ENCODE data around the gene GPC2.

The GPC2 gene

DNA sequence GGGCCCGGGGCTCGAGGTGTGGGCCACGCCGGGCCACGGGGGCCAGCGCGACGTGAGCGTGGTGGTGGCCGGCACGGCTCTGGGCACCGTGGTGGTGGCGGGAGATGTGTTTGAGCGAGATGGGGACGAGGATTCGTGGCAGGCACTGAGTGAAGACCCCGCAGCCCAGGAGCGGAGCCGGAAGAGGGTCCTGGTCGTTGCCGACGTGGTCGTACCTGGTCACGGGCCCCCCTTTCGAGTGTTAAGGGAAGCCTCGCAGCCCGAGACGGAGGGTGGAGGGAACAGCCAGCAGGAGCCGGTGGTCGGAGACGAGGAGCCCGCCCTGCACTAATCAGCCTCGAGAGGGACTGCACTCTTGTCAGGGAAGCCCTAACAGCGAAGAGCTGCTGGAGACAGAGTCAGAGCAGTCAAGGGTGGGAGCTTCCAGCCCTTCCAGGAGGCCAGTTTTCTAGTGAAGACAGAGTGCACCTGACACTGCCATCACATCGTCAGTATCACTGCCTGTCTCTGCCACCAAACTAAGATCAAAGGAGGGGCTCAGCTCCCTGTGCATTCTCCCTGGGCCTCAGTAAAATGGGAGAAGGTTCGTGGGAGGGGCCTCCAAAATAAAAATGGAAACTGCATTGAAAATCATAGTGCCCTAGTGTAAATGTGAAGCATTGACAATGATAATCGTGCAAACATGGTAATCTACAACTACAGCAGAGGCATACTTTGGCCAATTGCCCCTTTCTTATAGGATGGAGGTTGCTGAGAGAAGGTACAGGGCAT is 49.1 kb downstream of the GPC2 start:
- in situ Hi-C loops (cut with HindIII; ENCODE audit: low sequenced_read_pairs), result no loop called here
- H3K4me3 ChIP-seq (ENCODE audit: low read depth, low read length), result peak overlapping the region; percentile 81
- no peak for DNase-seq (ENCODE audit: low read depth, low spot score)
- TF ChIP-seq, protein P1, sequence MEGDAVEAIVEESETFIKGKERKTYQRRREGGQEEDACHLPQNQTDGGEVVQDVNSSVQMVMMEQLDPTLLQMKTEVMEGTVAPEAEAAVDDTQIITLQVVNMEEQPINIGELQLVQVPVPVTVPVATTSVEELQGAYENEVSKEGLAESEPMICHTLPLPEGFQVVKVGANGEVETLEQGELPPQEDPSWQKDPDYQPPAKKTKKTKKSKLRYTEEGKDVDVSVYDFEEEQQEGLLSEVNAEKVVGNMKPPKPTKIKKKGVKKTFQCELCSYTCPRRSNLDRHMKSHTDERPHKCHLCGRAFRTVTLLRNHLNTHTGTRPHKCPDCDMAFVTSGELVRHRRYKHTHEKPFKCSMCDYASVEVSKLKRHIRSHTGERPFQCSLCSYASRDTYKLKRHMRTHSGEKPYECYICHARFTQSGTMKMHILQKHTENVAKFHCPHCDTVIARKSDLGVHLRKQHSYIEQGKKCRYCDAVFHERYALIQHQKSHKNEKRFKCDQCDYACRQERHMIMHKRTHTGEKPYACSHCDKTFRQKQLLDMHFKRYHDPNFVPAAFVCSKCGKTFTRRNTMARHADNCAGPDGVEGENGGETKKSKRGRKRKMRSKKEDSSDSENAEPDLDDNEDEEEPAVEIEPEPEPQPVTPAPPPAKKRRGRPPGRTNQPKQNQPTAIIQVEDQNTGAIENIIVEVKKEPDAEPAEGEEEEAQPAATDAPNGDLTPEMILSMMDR (IDR thresholded peaks at IDR 0.05; ENCODE audit: low read depth, low read length), result no peak

DNA sequence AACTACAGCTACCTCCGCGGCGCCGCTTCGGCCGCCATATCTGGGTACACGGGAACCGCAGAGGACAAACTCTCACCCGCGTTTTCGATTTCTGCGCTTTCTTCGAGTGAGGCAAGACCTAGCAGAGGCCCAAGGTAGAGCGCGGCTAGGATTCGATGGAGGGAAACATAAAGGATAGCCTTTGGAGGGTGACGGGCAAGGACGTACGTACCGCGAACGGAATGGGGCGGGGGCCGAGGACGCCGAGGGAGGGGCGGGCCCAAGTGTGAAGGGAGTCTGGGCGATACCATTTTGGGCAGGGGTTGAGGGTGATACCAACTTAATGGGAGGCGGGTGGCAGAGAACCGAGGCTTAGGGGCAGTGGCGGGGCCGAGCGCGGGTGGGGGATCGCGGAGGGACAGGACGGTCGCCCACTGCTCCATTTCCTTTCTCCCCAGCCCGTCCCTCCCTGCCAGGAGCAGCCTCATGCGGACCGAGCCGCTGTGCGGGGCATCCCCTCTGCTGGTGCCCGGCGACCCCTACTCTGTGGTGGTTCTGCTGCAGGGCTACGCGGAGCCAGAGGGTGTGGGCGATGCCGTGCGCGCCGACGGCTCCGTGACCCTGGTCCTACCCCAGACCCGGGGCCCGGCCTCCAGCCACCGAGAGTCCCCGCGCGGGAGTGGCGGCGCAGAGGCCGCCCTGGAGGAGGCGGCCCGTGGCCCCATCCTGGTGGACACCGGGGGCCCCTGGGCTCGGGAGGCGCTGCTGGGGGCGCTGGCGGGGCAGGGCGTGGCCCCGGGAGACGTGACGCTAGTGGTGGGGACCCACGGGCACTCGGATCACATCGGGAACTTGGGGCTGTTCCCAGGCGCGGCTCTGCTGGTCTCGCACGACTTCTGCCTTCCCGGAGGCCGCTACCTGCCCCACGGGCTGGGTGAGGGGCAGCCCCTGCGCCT is 50.0 kb downstream of the GPC2 start, which contains the start of gene MBLAC1:
TSS of gene MBLAC1 (plus strand) at position 37 of the 935 bp plus-strand sequence. CDS start at position 466, 429 bp downstream.
- peak; percentile 93 for DNase-seq (ENCODE audit: low read depth, low spot score)
- H3K4me3 ChIP-seq (ENCODE audit: low read depth, low read length), result peak within 1 kb of the TSS; percentile 81
- in situ Hi-C loops (cut with HindIII; ENCODE audit: low sequenced_read_pairs), result no loop called here
- TF ChIP-seq, protein P1 (IDR thresholded peaks at IDR 0.05; ENCODE audit: low read depth, low read length), result no peak

DNA sequence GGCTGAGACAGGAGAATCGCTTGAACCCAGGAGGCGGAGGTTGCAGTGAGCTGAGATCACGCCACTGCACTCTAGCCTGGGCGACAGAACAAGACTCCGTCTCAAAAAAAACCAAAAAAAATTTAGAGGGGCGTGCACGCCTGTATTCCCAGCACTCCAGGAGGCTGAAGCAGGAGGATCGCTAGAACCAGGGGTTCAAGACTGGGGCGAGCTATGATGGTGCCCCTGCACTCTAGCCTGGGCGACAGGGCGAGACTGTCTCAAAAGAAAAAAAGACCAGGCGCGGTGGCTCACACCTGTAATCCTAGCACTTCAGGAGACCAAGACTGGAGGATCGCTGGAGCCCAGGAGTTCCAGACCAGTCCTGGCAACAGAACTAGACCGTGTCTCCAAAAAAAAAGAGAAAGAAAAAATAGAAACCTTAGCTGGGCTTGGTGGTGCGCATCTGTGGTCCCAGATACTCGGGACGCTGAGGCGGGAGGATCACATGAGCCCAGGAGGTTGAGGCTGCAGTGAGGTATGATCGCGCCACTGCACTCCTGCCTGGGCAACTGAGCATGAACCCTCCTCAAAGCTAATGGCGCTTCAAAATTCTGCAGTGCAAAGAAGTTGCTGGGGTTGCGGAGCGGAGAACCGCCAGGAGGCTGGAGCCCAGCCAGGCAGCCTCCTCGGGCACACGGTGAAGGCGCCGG is 50.8 kb downstream of the GPC2 start:
- no peak for DNase-seq (ENCODE audit: low read depth, low spot score)
- in situ Hi-C loops (cut with HindIII; ENCODE audit: low sequenced_read_pairs), result no loop called here
- peak overlapping the region; percentile 81 for H3K4me3 ChIP-seq (ENCODE audit: low read depth, low read length)
- TF ChIP-seq, protein P1 (IDR thresholded peaks at IDR 0.05; ENCODE audit: low read depth, low read length), result no peak

DNA sequence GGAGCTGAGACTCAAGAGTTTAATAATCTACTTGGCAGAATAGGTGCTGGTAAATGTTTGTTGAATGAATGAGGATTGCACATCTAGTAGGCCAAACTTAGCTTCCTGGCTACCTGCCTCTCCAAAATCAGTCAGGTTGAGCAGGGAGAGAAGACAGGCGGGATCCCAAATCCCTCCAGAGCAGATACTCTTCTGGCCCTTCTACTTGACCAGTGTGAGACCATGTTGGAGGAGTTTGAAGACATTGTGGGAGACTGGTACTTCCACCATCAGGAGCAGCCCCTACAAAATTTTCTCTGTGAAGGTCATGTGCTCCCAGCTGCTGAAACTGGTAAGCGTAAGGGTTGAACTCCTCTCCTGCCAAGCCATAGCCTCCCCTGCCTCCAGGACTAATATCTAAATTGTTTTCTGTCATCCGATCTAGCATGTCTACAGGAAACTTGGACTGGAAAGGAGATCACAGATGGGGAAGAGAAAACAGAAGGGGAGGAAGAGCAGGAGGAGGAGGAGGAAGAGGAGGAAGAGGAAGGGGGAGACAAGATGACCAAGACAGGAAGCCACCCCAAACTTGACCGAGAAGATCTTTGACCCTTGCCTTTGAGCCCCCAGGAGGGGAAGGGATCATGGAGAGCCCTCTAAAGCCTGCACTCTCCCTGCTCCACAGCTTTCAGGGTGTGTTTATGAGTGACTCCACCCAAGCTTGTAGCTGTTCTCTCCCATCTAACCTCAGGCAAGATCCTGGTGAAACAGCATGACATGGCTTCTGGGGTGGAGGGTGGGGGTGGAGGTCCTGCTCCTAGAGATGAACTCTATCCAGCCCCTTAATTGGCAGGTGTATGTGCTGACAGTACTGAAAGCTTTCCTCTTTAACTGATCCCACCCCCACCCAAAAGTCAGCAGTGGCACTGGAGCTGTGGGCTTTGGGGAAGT is 52.6 kb downstream of the GPC2 start:
- TF ChIP-seq, protein P1 (IDR thresholded peaks at IDR 0.05; ENCODE audit: low read depth, low read length), result no peak
- in situ Hi-C loops (cut with HindIII; ENCODE audit: low sequenced_read_pairs), result no loop called here
- DNase-seq (ENCODE audit: low read depth, low spot score), result no peak
- no peak overlapping the region for H3K4me3 ChIP-seq (ENCODE audit: low read depth, low read length)

DNA sequence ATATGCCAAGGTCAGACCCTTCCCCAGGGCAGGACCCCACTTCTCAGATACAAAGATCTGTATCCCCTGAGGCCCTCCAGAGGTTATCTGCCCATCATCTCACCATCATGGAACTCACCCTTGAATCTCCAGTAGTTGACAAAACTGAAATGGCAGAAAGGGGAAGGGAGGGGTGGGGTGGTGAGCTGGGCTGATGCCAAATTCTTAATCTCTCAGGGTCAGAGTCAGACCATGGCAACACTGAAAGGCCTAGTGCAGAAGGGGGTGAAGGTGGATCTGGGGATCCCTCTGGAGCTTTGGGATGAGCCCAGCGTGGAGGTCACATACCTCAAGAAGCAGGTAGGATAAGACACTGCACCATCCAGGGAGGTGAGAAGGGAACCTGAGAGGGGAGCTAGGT is 54.6 kb downstream of the GPC2 start:
- DNase-seq (ENCODE audit: low read depth, low spot score), result no peak
- TF ChIP-seq, protein P1 (IDR thresholded peaks at IDR 0.05; ENCODE audit: low read depth, low read length), result no peak
- H3K4me3 ChIP-seq (ENCODE audit: low read depth, low read length), result no peak overlapping the region
- in situ Hi-C loops (cut with HindIII; ENCODE audit: low sequenced_read_pairs), result no loop called here

Measured in astrocyte of the spinal cord (primary cell).